Uterus (tissue), 2 donors: ENCODE results near the gene UPF2.

ENCODE experiments used
- CTCF ChIP-seq, 4 experiments: fragments of 200-600 bp in 2 of 4; fragments of 450-650 bp in 2 of 4; sonication (generic) in 2 of 4; IDR thresholded peaks; one replicate each; pipeline ENCODE4 v1.5.1; 2016 to 2019; ENCODE audit warnings: antibody characterized with exemption in 4 of 4, mild to moderate bottlenecking in 2 of 4, moderate library complexity in 1 of 4
- POLR2A ChIP-seq, 2 donors: fragments of 450-650 bp; IDR thresholded peaks; one replicate each; pipeline ENCODE4 v1.6.1; 2016; ENCODE audit warnings: antibody characterized with exemption in 2 of 2, mild to moderate bottlenecking in 1 of 2, moderate library complexity in 1 of 2

- TF ChIP-seq POLR2A (IDR thresholded peaks at IDR 0.05) = no peak
- TF ChIP-seq CTCF (IDR thresholded peaks at IDR 0.05) = no peak
These were observed 148.8 kb downstream of the UPF2 start for GRCh38 chr10:11893749-11894278.
